SK-N-DZ (cell line): Measurements from ENCODE around the gene LCORL.
"Not testable (repeated sequence)": the region's sequence is repeated elsewhere in the genome, so short reads cannot be mapped to it uniquely, and the experiment has no call there.

Experiments
- DNase-seq: peaks from one replicate; pipeline ENCODE4 v3.0.0-alpha.2; 2015; ENCODE audit warnings: low spot score

Gene LCORL

GRCh38 chr4:17932041-17932440, 89.5 kb downstream of the LCORL start:
- no peak for DNase-seq

- DNase-seq, result no peak
Observed at GRCh38 chr4:17930256-17930655, 91.3 kb downstream of the LCORL start.

- DNase-seq, result no peak
Observed at GRCh38 chr4:17924189-17924588, 97.4 kb downstream of the LCORL start.

GRCh38 chr4:17921451-17921850, 100.1 kb downstream of the LCORL start:
- DNase-seq, result no peak

GRCh38 chr4:17920681-17921080, 100.9 kb downstream of the LCORL start:
- DNase-seq, result no peak

- DNase-seq, result no peak
Observed at GRCh38 chr4:17915439-17915838, 106.1 kb downstream of the LCORL start.

- no peak for DNase-seq
Observed at GRCh38 chr4:17912011-17912410, 109.5 kb downstream of the LCORL start.

GRCh38 chr4:17911608-17912007, 109.9 kb downstream of the LCORL start:
- no peak for DNase-seq

GRCh38 chr4:17898553-17899055, 123.0 kb downstream of the LCORL start:
- no peak for DNase-seq

- no peak for DNase-seq
Observed at GRCh38 chr4:17895481-17895880, 126.1 kb downstream of the LCORL start.

GRCh38 chr4:17894421-17894820, 127.1 kb downstream of the LCORL start:
- no peak for DNase-seq

GRCh38 chr4:17889692-17890091, 131.9 kb downstream of the LCORL start:
- DNase-seq, result no peak

GRCh38 chr4:17884511-17884910, 137.0 kb downstream of the LCORL start:
- no peak for DNase-seq

GRCh38 chr4:17884063-17884462, 137.5 kb downstream of the LCORL start:
- no peak for DNase-seq

- DNase-seq, result no peak
Observed at GRCh38 chr4:17877661-17878060, 143.9 kb downstream of the LCORL start.

- DNase-seq, result no peak
Observed at GRCh38 chr4:17876943-17877342, 144.6 kb downstream of the LCORL start.

GRCh38 chr4:17875402-17876070, 146.0 kb downstream of the LCORL start:
- DNase-seq, result no peak

GRCh38 chr4:17869327-17869726, 152.2 kb downstream of the LCORL start:
- no peak for DNase-seq

GRCh38 chr4:17867276-17867675, 154.3 kb downstream of the LCORL start:
- no peak for DNase-seq

- DNase-seq, result no peak
Observed at GRCh38 chr4:17866810-17867209, 154.7 kb downstream of the LCORL start.

- DNase-seq, result no peak
Observed at GRCh38 chr4:17865866-17866363, 155.6 kb downstream of the LCORL start.

- not testable (repeated sequence) for DNase-seq
Observed at GRCh38 chr4:17861906-17862305, 159.6 kb downstream of the LCORL start.

GRCh38 chr4:17859793-17860406, 161.7 kb downstream of the LCORL start:
- DNase-seq, result no peak
